Adrenal gland (tissue), 5 donors: ENCODE data around the gene PLA2G4C.

Experiments used
- POLR2A ChIP-seq, 2 donors: fragments of 450-650 bp; IDR thresholded peaks; one replicate each; pipeline ENCODE4 v1.6.1; 2017; ENCODE audit warnings: antibody characterized with exemption in 2 of 2, mild to moderate bottlenecking in 2 of 2, moderate library complexity in 1 of 2
- TF ChIP-seq, protein P1 (sequence below), 6 experiments: fragments of 450-650 bp in 4 of 6; fragments of 200-600 bp in 2 of 6; sonication (generic) in 1 of 6; IDR thresholded peaks; 1 replicate in 5 of 6; 2 replicates in 1 of 6; pipeline versions ENCODE4 v1.5.1 to v1.8.0; 2016 to 2021; ENCODE audit warnings: antibody characterized with exemption in 6 of 6, mild to moderate bottlenecking in 2 of 6, moderate library complexity in 1 of 6
- donor health status: DM: no; HTN: no; CAD: no.

DNA sequence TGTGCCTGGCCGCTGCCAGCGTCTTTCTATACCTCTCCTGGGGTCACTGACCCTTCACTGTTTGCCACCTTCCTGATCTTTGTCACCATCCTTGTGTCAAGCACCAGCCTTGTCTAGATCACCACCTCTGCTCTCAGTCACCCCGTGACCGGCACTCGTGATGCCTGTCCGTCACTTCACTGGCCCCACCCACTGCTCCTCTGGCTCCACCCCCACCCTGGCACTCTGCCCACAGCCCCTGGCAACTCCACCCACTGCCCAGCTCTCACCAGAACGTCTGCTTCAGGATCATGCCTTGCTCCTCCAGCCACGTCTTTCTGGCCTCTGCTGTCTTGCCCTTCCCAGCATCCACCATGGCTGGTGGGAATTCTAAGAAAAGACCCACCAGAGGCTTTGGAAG is 24.8 kb upstream of the PLA2G4C start:
- TF ChIP-seq, protein P1, sequence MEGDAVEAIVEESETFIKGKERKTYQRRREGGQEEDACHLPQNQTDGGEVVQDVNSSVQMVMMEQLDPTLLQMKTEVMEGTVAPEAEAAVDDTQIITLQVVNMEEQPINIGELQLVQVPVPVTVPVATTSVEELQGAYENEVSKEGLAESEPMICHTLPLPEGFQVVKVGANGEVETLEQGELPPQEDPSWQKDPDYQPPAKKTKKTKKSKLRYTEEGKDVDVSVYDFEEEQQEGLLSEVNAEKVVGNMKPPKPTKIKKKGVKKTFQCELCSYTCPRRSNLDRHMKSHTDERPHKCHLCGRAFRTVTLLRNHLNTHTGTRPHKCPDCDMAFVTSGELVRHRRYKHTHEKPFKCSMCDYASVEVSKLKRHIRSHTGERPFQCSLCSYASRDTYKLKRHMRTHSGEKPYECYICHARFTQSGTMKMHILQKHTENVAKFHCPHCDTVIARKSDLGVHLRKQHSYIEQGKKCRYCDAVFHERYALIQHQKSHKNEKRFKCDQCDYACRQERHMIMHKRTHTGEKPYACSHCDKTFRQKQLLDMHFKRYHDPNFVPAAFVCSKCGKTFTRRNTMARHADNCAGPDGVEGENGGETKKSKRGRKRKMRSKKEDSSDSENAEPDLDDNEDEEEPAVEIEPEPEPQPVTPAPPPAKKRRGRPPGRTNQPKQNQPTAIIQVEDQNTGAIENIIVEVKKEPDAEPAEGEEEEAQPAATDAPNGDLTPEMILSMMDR (IDR thresholded peaks at IDR 0.05): no peak
- TF ChIP-seq POLR2A (IDR thresholded peaks at IDR 0.05): no peak
